ENCODE results near the gene ARPIN.
"Not testable (repeated sequence)": the region's sequence is repeated elsewhere in the genome, so short reads cannot be mapped to it uniquely, and the experiment has no call there.

Gene ARPIN

GRCh38 chr15:89885179-89885578 is 27.6 kb downstream of the ARPIN start:
- not testable (repeated sequence) for H3K4me3 ChIP-seq (ENCODE audit: low read depth, low read length); DNase-seq (ENCODE audit: low read depth)

GRCh38 chr15:89883518-89883917 is 29.2 kb downstream of the ARPIN start:
- no peak overlapping the region for H3K4me3 ChIP-seq (ENCODE audit: low read depth, low read length)

GRCh38 chr15:89880727-89881126 is 32.0 kb downstream of the ARPIN start:
- no peak for DNase-seq (ENCODE audit: low read depth)
- no peak overlapping the region for H3K4me3 ChIP-seq (ENCODE audit: low read depth, low read length)

More at GRCh38 chr15:89883518-89883917, 29.2 kb downstream of the ARPIN start:
- DNase-seq (ENCODE audit: low read depth) = no peak

- no peak for DNase-seq (ENCODE audit: low read depth)
- no peak overlapping the region for H3K4me3 ChIP-seq (ENCODE audit: low read depth, low read length)
Measured at GRCh38 chr15:89878323-89878722, 34.4 kb downstream of the ARPIN start.

- no peak for DNase-seq (ENCODE audit: low read depth)
- H3K4me3 ChIP-seq (ENCODE audit: low read depth, low read length) = no peak overlapping the region
Measured at GRCh38 chr15:89877083-89877425, 35.7 kb downstream of the ARPIN start.

GRCh38 chr15:89876396-89877082 is 36.2 kb downstream of the ARPIN start:
- DNase-seq (ENCODE audit: low read depth) = no peak
- H3K4me3 ChIP-seq (ENCODE audit: low read depth, low read length) = no peak overlapping the region

- no peak for DNase-seq (ENCODE audit: low read depth)
- H3K4me3 ChIP-seq (ENCODE audit: low read depth, low read length) = no peak overlapping the region
Measured at GRCh38 chr15:89875741-89876140, 37.0 kb downstream of the ARPIN start.

GRCh38 chr15:89874926-89875564 is 37.7 kb downstream of the ARPIN start:
- peak; percentile 28 for DNase-seq (ENCODE audit: low read depth)
- H3K4me3 ChIP-seq (ENCODE audit: low read depth, low read length) = no peak overlapping the region

GRCh38 chr15:89870688-89871288 is 42.0 kb downstream of the ARPIN start:
- no peak overlapping the region for H3K4me3 ChIP-seq (ENCODE audit: low read depth, low read length)
- no peak for DNase-seq (ENCODE audit: low read depth)

- DNase-seq (ENCODE audit: low read depth) = no peak
- H3K4me3 ChIP-seq (ENCODE audit: low read depth, low read length) = no peak overlapping the region
Measured at GRCh38 chr15:89870006-89870405, 42.7 kb downstream of the ARPIN start.

GRCh38 chr15:89869490-89869889 is 43.3 kb downstream of the ARPIN start:
- not testable (repeated sequence) for H3K4me3 ChIP-seq (ENCODE audit: low read depth, low read length); DNase-seq (ENCODE audit: low read depth)

- no peak for DNase-seq (ENCODE audit: low read depth)
- H3K4me3 ChIP-seq (ENCODE audit: low read depth, low read length) = no peak overlapping the region
Measured at GRCh38 chr15:89864958-89865739, 47.6 kb downstream of the ARPIN start.

GRCh38 chr15:89863918-89864317 is 48.8 kb downstream of the ARPIN start:
- no peak overlapping the region for H3K4me3 ChIP-seq (ENCODE audit: low read depth, low read length)
- DNase-seq (ENCODE audit: low read depth) = no peak

GRCh38 chr15:89860891-89861290 is 51.9 kb downstream of the ARPIN start:
- H3K4me3 ChIP-seq (ENCODE audit: low read depth, low read length) = no peak overlapping the region
- DNase-seq (ENCODE audit: low read depth) = no peak

- no peak overlapping the region for H3K4me3 ChIP-seq (ENCODE audit: low read depth, low read length)
- no peak for DNase-seq (ENCODE audit: low read depth)
Measured at GRCh38 chr15:89860431-89860830, 52.3 kb downstream of the ARPIN start.

GRCh38 chr15:89858661-89859458 is 53.9 kb downstream of the ARPIN start:
- no peak overlapping the region for H3K4me3 ChIP-seq (ENCODE audit: low read depth, low read length)

GRCh38 chr15:89857673-89858072 is 55.1 kb downstream of the ARPIN start:
- DNase-seq (ENCODE audit: low read depth) = no peak
- H3K4me3 ChIP-seq (ENCODE audit: low read depth, low read length) = no peak overlapping the region

More at GRCh38 chr15:89858661-89859458, 53.9 kb downstream of the ARPIN start:
- no peak for DNase-seq (ENCODE audit: low read depth)

- DNase-seq (ENCODE audit: low read depth) = no peak
- H3K4me3 ChIP-seq (ENCODE audit: low read depth, low read length) = no peak overlapping the region
Measured at GRCh38 chr15:89855948-89856347, 56.8 kb downstream of the ARPIN start.

GRCh38 chr15:89854863-89855262 is 57.9 kb downstream of the ARPIN start:
- not testable (repeated sequence) for H3K4me3 ChIP-seq (ENCODE audit: low read depth, low read length); DNase-seq (ENCODE audit: low read depth)
